Bronchus fibroblast of lung (primary cell): ENCODE measurements around the gene MYH1. TPM values are rescaled to one million over a fixed set of nuclear protein-coding genes. Genes with fewer than 3 reads are reported as not detected.

Source experiments
- total RNA-seq: library from RNA; depleted of rRNA; stranded (reverse); fragments of >200 nt; gene quantifications from 2 replicates; pipeline ENCODE4 v1.2.3, GENCODE V29; 2015

MYH1 gene
- total RNA-seq: not detected in 2 replicates

GRCh38 chr17:10518271-10519037 is at the start of gene MYH1:
TSS of gene MYH1 (minus strand) at chr17:10518542. CDS start at chr17:10516642, 1,900 bp downstream.

GRCh38 chr17:10549096-10549842 is 30.9 kb upstream of the MYH1 start, which contains the start of gene MYH2:
TSS of gene MYH2 (minus strand) at chr17:10549658. CDS start at chr17:10547920, 1,738 bp downstream.

GRCh38 chr17:10469459-10469858 is 48.9 kb downstream of the MYH1 start, which contains the start of gene MYH4:
TSS of gene MYH4 (minus strand) at chr17:10469559. CDS start at chr17:10466745, 2,814 bp downstream.

Other genes with a start within 250 kb of the MYH1 start
- gene MYH13, start 145.5 kb downstream of the MYH1 start, total RNA-seq: under 0.01 TPM in 1 of 2 replicates, not detected in the other
- gene MYH8, start 96.6 kb downstream of the MYH1 start, total RNA-seq: not detected in 2 replicates
- not detected in 2 replicates for gene MYH4, start 49.0 kb downstream of the MYH1 start, total RNA-seq
- gene MYH2, start 31.1 kb upstream of the MYH1 start, total RNA-seq: not detected in 2 replicates
- under 0.01 and 0.15 TPM in 2 replicates for gene MYH3, start 138.8 kb upstream of the MYH1 start, total RNA-seq
- 24.8 and 27.1 TPM in 2 replicates for gene SCO1, start 179.0 kb upstream of the MYH1 start, total RNA-seq
- 6.4 and 8.1 TPM in 2 replicates for gene ADPRM, start 179.1 kb upstream of the MYH1 start, total RNA-seq
- gene TMEM220, start 211.5 kb upstream of the MYH1 start, total RNA-seq: 2.9 and 3.1 TPM in 2 replicates